Endothelial cell of umbilical vein (primary cell): ENCODE results near the gene ETV6. TPM values are rescaled to one million over a fixed set of nuclear protein-coding genes. Genes with fewer than 3 reads are reported as not detected.

Source experiments
- BruUV-seq: library from RNA; stranded (reverse); fragments of 400-500 nt; replicated peaks from 2 replicates; lab custom pipeline; 2021; lab: Mats Ljungman, UMichigan
- CTCF ChIA-PET: fragments of 300-600, 350-600 bp; sonication (Branson Sonifier 250); formaldehyde crosslinking; loops from one replicate; lab custom pipeline; 2021; ENCODE audit warnings: antibody characterized with exemption, inconsistent platforms; lab: Charles Lee
- POLR2A ChIA-PET: fragments of 300-600, 350-600 bp; sonication (Branson Sonifier 250); formaldehyde crosslinking; loops from one replicate; lab custom pipeline; 2021; ENCODE audit warnings: antibody characterized with exemption, inconsistent platforms; lab: Charles Lee
- DNase-seq: peaks from one replicate; pipeline ENCODE4 v3.0.0-alpha.2; 2011; ENCODE audit warnings: low read depth, low spot score
- FAIRE-seq: peaks from 2 replicates; lab custom pipeline; 2011; peaks lifted over from hg19 to GRCh38; lab: Jason Lieb, UNC
- H2AFZ ChIP-seq: 2 replicates; pipeline ENCODE4 v1.6.0; 2012; ENCODE audit warnings: low read depth, low read length, control low read depth, inconsistent platforms
- H3K27ac ChIP-seq: 2 replicates; pipeline ENCODE4 v1.5.1; 2011; ENCODE audit warnings: low read depth, mild to moderate bottlenecking, control low read depth, low read length, moderate library complexity; ENCODE audit not compliant: insufficient read depth
- H3K27me3 ChIP-seq, 2 experiments: 2 replicates each; pipeline versions ENCODE4 v1.6.0 to v1.6.1; 2011; ENCODE audit warnings: low read length in 2 of 2, mixed read lengths in 1 of 2; ENCODE audit not compliant: control insufficient read depth in 2 of 2, insufficient read depth in 2 of 2
- H3K36me3 ChIP-seq, 2 experiments: 2 replicates in 1 of 2; 3 replicates in 1 of 2; pipeline ENCODE4 v1.5.1; 2011; ENCODE audit warnings: low read length in 2 of 2, mild to moderate bottlenecking in 1 of 2, moderate library complexity in 1 of 2; ENCODE audit not compliant: control insufficient read depth in 2 of 2, insufficient read depth in 2 of 2; ENCODE audit errors: extremely low read depth in 1 of 2
- H3K4me1 ChIP-seq: 3 replicates; pipeline ENCODE4 v1.5.1; 2011; ENCODE audit warnings: mild to moderate bottlenecking, low read length; ENCODE audit not compliant: control insufficient read depth, insufficient read depth; ENCODE audit errors: extremely low read depth
- H3K4me2 ChIP-seq: 2 replicates; pipeline ENCODE4 v1.6.1; 2011; ENCODE audit warnings: low read length, control low read depth, mixed read lengths; ENCODE audit not compliant: insufficient read depth
- H3K4me3 ChIP-seq, 3 experiments: fragments of 200-600 bp in 1 of 3; sonication (generic), shearing (Covaris generic) in 1 of 3; replicated peaks in 1 of 3; 2 replicates each; pipeline ENCODE4 v1.5.1; 2011 to 2016; ENCODE audit warnings: control low read depth in 3 of 3, low read length in 3 of 3, mild to moderate bottlenecking in 2 of 3, inconsistent platforms in 1 of 3, low read depth in 1 of 3, moderate library complexity in 1 of 3; ENCODE audit not compliant: insufficient read depth in 1 of 3
- H3K79me2 ChIP-seq: 2 replicates; pipeline ENCODE4 v1.6.0; 2012; ENCODE audit warnings: low read length, inconsistent platforms; ENCODE audit not compliant: control insufficient read depth, insufficient read depth
- H3K9ac ChIP-seq: replicated peaks from 2 replicates; pipeline ENCODE3; 2011; ENCODE audit warnings: low read length, control low read depth; ENCODE audit not compliant: insufficient read depth; ENCODE audit errors: extremely low read depth
- H3K9me1 ChIP-seq: replicated peaks from 3 replicates; pipeline ENCODE4 v1.6.0; 2011; ENCODE audit warnings: mild to moderate bottlenecking, low read length; ENCODE audit not compliant: control insufficient read depth, insufficient read depth; ENCODE audit errors: extremely low read depth
- H3K9me3 ChIP-seq: replicated peaks from 2 replicates; pipeline ENCODE4 v1.5.1; 2012; ENCODE audit warnings: low read length, inconsistent platforms; ENCODE audit not compliant: control insufficient read depth, insufficient read depth
- H4K20me1 ChIP-seq: replicated peaks from 2 replicates; pipeline ENCODE3; 2011; ENCODE audit warnings: mild to moderate bottlenecking, low read length; ENCODE audit not compliant: control insufficient read depth, insufficient read depth; ENCODE audit errors: extremely low read depth
- CTCF ChIP-seq, 2 donors: IDR thresholded peaks; 1 replicate in 1 of 2; 2 replicates in 1 of 2; pipeline ENCODE4 v1.5.1; 2011; ENCODE audit warnings: low read length in 2 of 2, mild to moderate bottlenecking in 2 of 2, moderate library complexity in 2 of 2, control low read depth in 1 of 2, inconsistent platforms in 1 of 2, low read depth in 1 of 2; ENCODE audit not compliant: insufficient read depth in 1 of 2; ENCODE audit errors: extremely low read depth in 1 of 2
- EZH2 ChIP-seq: IDR thresholded peaks from 2 replicates; pipeline ENCODE4 v1.6.1; 2012; ENCODE audit warnings: borderline replicate concordance, low read depth, mild to moderate bottlenecking, moderate library complexity, low read length, inconsistent platforms; ENCODE audit not compliant: severe bottlenecking
- FOS ChIP-seq: IDR thresholded peaks from 2 replicates; pipeline ENCODE4 v1.6.1; 2011; ENCODE audit warnings: mild to moderate bottlenecking, low read length, moderate library complexity, borderline replicate concordance; ENCODE audit not compliant: insufficient read depth
- GATA2 ChIP-seq: IDR thresholded peaks from 2 replicates; pipeline ENCODE4 v1.7.0; 2011; ENCODE audit warnings: low read depth, mild to moderate bottlenecking, moderate library complexity, mixed read lengths, low read length; ENCODE audit not compliant: insufficient read length, insufficient read depth
- JUN ChIP-seq: IDR thresholded peaks from 2 replicates; pipeline ENCODE4 v1.6.1; 2011; ENCODE audit warnings: borderline replicate concordance, low read depth; ENCODE audit not compliant: insufficient read length, insufficient read depth
- MAX ChIP-seq: IDR thresholded peaks from 2 replicates; pipeline ENCODE4 v1.6.1; 2011; ENCODE audit not compliant: insufficient read depth, insufficient read length
- MYC ChIP-seq: IDR thresholded peaks from one replicate; pipeline ENCODE4 v1.6.1; 2011; ENCODE audit warnings: mild to moderate bottlenecking, low read depth, low read length
- POLR2A ChIP-seq: IDR thresholded peaks from 2 replicates; pipeline ENCODE4 v1.6.1; 2012; ENCODE audit warnings: low read depth, mild to moderate bottlenecking, control low read depth, low read length
- POLR2AphosphoS5 ChIP-seq: IDR thresholded peaks from 2 replicates; pipeline ENCODE4 v1.6.1; 2012; ENCODE audit warnings: low read depth, mild to moderate bottlenecking, control low read depth, low read length, moderate library complexity; ENCODE audit not compliant: insufficient read depth
- dilution Hi-C: fragments of 300-500 bp; cut with MboI; formaldehyde crosslinking; loops from one replicate; pipeline ENCODE4 v1.15.0; 2019; ENCODE audit warnings: low sequenced_read_pairs; ENCODE audit not compliant: extremely low pct_ligation_motif_present
- intact Hi-C: fragments of 100-400 bp; cut with micrococcal nuclease; formaldehyde crosslinking; loops from one replicate; pipeline ENCODE4 v1.10.0; 2022
- polyA plus RNA-seq, 4 experiments: library from polyadenylated mRNA; depleted of rRNA in 3 of 4; stranded (reverse) in 3 of 4; unstranded in 1 of 4; fragments of >200 nt; gene quantifications; 2 replicates each; pipeline versions ENCODE4 v1.2.1 to v1.2.3, GENCODE V29; 2011 to 2012; ENCODE audit warnings: missing spikeins in 1 of 4
- total RNA-seq: library from RNA; stranded (reverse); gene quantifications from 2 replicates; pipeline ENCODE4 v1.2.3, GENCODE V29; 2021

The ETV6 gene
- total and polyA plus RNA-seq, 2 donors (not counting 3 experiments of a cell fraction or from before 2014, with no cell fraction given), result 15.9 to 57.1 TPM

GRCh38 chr12:11677752-11678151 is 28.3 kb downstream of the ETV6 start:
- BruUV-seq, result no TSS peak
- H3K9me1 ChIP-seq, result no peaks in the 10 kb centered on the region
- ChIA-PET POLR2A (no interaction called here), CTCF (no interaction called here)
- H3K79me2 ChIP-seq, result peaks cover 90% of the 10 kb centered on the region
- no peak overlapping the region for H3K4me2 ChIP-seq
- H3K4me3 ChIP-seq, result no peak overlapping the region
- intact Hi-C loops, result no loop called here
- no peak overlapping the region for H3K27ac ChIP-seq
- H2AFZ ChIP-seq, result no peak overlapping the region
- dilution Hi-C loops, result no loop called here
- H3K27me3 ChIP-seq, result no peaks in the 10 kb centered on the region
- no peaks in the 10 kb centered on the region for H3K9me3 ChIP-seq
- no peak for TF ChIP-seq CTCF (IDR thresholded peaks at IDR 0.05; ENCODE audit: extremely low read depth in 1 of 2, insufficient read depth in 1 of 2, low read depth in 1 of 2, low read length in 2 of 2)
- TF ChIP-seq JUN, result no peak
- no peak for TF ChIP-seq MAX
- TF ChIP-seq MYC, result no peak
- TF ChIP-seq FOS, result no peak
- no peak for TF ChIP-seq POLR2AphosphoS5
- TF ChIP-seq GATA2, result no peak
- no peak for TF ChIP-seq EZH2
- no peak for TF ChIP-seq POLR2A
- H4K20me1 ChIP-seq, result peaks cover 14% of the 10 kb centered on the region
- no peak for DNase-seq
- peaks cover 33% of the 10 kb centered on the region for H3K4me1 ChIP-seq
- FAIRE-seq, result no peak
- H3K9ac ChIP-seq, result no peak overlapping the region
- H3K36me3 ChIP-seq, result peaks cover 0 to 9% of the 10 kb centered on the region in 2 experiments
